ENCODE data around the gene SCLY. TPM values are rescaled to one million over a fixed set of nuclear protein-coding genes. Genes with fewer than 3 reads are reported as not detected.

SCLY gene
- polyA plus RNA-seq, 2 of the 4 experiments (the other 2 are of a cell fraction), result 19.0 to 28.3 TPM

GRCh38 chr2:238108423-238109183 is 47.8 kb downstream of the SCLY start:
- no peak for DNase-seq (ENCODE audit: low read depth in 1 of 2, low spot score in 1 of 2)
- ChIA-PET CTCF (interaction anchor here (1.1 to 1.5 kb wide), 2 partner anchors 12 to 250 kb away, joined by 3 to 4 read pairs; no protein-coding TSS in a partner anchor), POLR2A (interaction anchor here (1.4 kb wide), 1 partner anchor 48 kb away, joined by 3 read pairs; the partner anchor contains the start of gene SCLY)
- H3K9me3 ChIP-seq, result peaks cover 18% of the 10 kb centered on the region
- 84% methylated on average over 18 of the region's 19 CpGs for WGBS (ENCODE audit: missing lambda C conversion rate)
- H3K4me3 ChIP-seq, result no peak overlapping the region
- no peak for TF ChIP-seq HDAC2 (IDR thresholded peaks at IDR 0.05)
- FAIRE-seq, result no peak
- no peak overlapping the region for H3K4me2 ChIP-seq
- ATAC-seq, result 0 out of 6 replicates have a peak, but pooled peaks of 1 of the 2 experiments have one; percentile 15
- no peaks in the 10 kb centered on the region for H3K4me1 ChIP-seq
- H3K27ac ChIP-seq, result no peak overlapping the region

DNA sequence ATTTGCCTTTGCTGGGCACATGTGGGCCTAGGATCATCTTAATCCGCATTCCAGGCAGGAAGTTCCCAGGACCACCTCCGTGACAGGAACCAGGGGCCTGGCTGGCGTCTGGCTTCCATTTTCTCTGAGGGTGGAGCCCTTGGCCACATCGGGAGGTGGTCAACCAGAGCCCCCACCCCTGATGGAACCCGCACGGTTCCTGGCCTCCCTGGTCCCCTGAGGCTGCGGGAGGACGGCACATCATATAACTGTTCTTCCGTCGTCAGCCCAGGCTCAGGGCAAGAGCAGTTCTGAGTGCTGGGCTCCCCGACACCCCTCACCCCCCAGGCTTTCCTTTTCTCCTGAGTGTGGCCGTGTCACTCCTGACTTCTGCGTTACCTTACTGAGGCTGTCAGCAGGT is 52.8 kb downstream of the SCLY start:
- POLR2A ChIA-PET, result no interaction called here
- CTCF ChIA-PET, result no interaction called here
- H3K4me2 ChIP-seq, result no peak overlapping the region
- H3K4me1 ChIP-seq, result no peaks in the 10 kb centered on the region
- H3K9me3 ChIP-seq, result peaks cover 20% of the 10 kb centered on the region
- 80% methylated on average over 13 of the region's 13 CpGs for WGBS (ENCODE audit: missing lambda C conversion rate)
- FAIRE-seq (no peak), ATAC-seq (no peak), DNase-seq (ENCODE audit: low read depth in 1 of 2, low spot score in 1 of 2) (no peak)
- no peak overlapping the region for H3K27ac ChIP-seq
- TF ChIP-seq ZSCAN20 (CRISPR knock-in tag; IDR thresholded peaks at IDR 0.05) (no peak), POLR2AphosphoS2 (conservative IDR thresholded peaks at IDR 0.05; ENCODE audit: low read length) (no peak), CBX2 (IDR thresholded peaks at IDR 0.05; ENCODE audit: borderline replicate concordance, low read depth) (no peak), CTCF (IDR thresholded peaks at IDR 0.05) (no peak), FOSL2 (IDR thresholded peaks at IDR 0.05) (no peak), FOSL2 (CRISPR knock-in tag; IDR thresholded peaks at IDR 0.05) (no peak), SREBF2 (IDR thresholded peaks at IDR 0.05) (no peak), HES2 (IDR thresholded peaks at IDR 0.05) (no peak), MYC (IDR thresholded peaks at IDR 0.05; ENCODE audit: borderline replicate concordance, low read length) (no peak)
- TF ChIP-seq, protein P1, sequence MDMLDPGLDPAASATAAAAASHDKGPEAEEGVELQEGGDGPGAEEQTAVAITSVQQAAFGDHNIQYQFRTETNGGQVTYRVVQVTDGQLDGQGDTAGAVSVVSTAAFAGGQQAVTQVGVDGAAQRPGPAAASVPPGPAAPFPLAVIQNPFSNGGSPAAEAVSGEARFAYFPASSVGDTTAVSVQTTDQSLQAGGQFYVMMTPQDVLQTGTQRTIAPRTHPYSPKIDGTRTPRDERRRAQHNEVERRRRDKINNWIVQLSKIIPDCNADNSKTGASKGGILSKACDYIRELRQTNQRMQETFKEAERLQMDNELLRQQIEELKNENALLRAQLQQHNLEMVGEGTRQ (IDR thresholded peaks at IDR 0.05), result no peak
- TF ChIP-seq, protein P2, sequence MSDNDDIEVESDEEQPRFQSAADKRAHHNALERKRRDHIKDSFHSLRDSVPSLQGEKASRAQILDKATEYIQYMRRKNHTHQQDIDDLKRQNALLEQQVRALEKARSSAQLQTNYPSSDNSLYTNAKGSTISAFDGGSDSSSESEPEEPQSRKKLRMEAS (IDR thresholded peaks at IDR 0.05), result no peak
- H3K4me3 ChIP-seq, result no peak overlapping the region

DNA sequence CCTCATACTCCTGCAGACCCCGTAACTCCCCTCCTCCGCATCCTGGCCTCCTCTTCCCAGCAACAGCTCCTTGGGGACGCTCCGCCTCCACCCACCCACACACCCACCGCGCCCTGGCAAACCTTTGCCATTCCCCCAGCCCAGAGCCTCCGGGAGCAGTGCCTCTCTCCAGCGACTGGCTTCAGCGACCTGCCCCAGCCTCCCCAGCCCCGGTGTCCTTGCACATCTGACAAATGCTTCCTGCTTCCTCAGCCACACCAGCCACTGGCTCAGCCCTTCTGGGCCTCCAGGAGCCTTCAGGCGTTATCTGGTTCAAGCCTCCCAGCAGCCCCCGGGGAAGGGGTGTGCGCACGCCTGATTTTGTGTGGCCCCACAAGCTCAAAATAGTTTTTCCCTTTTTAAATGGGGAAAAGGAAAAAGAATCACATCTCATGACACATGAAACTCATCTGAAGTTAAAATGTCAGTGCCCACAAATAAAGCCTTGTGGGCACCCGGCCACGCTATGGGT is 53.6 kb downstream of the SCLY start:
- Histone ChIP-seq H3K4me3 (no peak overlapping the region), H3K4me2 (no peak overlapping the region), H3K4me1 (no peaks in the 10 kb centered on the region), H3K27ac (no peak overlapping the region), H3K9me3 (peaks cover 20% of the 10 kb centered on the region)
- no peak for DNase-seq (ENCODE audit: low read depth in 1 of 2, low spot score in 1 of 2)
- ATAC-seq, result no peak
- ChIA-PET POLR2A (no interaction called here), CTCF (interaction anchor here (0.7 to 1.4 kb wide), 3 partner anchors 10 to 106 kb away, joined by 3 read pairs; no protein-coding TSS in a partner anchor)
- no peak for FAIRE-seq
- 79% methylated on average over 16 of the region's 16 CpGs for WGBS (ENCODE audit: missing lambda C conversion rate)
- TF ChIP-seq BCL3 (IDR thresholded peaks at IDR 0.05) (no peak), EHF (CRISPR knock-in tag; IDR thresholded peaks at IDR 0.05) (no peak), HES2 (IDR thresholded peaks at IDR 0.05) (no peak), RCOR1 (IDR thresholded peaks at IDR 0.05; ENCODE audit: low read depth, low read length) (no peak), HEYL (CRISPR knock-in tag; IDR thresholded peaks at IDR 0.05) (no peak), POLR2A (IDR thresholded peaks at IDR 0.05; ENCODE audit: low read length) (no peak), HOXB13 (CRISPR knock-in tag; IDR thresholded peaks at IDR 0.05; ENCODE audit: low read depth) (no peak), ZNF302 (CRISPR knock-in tag; IDR thresholded peaks at IDR 0.05) (no peak), CHD2 (IDR thresholded peaks at IDR 0.05; ENCODE audit: low read length, partially characterized antibody) (no peak), FOSB (CRISPR knock-in tag; IDR thresholded peaks at IDR 0.05) (no peak), ZC3H11A (IDR thresholded peaks at IDR 0.05) (no peak), MAZ (IDR thresholded peaks at IDR 0.05; ENCODE audit: borderline replicate concordance, low read depth, low read length) (no peak), CHD4 (IDR thresholded peaks at IDR 0.05; ENCODE audit: borderline replicate concordance) (no peak), RARB (CRISPR knock-in tag; IDR thresholded peaks at IDR 0.05) (no peak)
- TF ChIP-seq, protein P3, sequence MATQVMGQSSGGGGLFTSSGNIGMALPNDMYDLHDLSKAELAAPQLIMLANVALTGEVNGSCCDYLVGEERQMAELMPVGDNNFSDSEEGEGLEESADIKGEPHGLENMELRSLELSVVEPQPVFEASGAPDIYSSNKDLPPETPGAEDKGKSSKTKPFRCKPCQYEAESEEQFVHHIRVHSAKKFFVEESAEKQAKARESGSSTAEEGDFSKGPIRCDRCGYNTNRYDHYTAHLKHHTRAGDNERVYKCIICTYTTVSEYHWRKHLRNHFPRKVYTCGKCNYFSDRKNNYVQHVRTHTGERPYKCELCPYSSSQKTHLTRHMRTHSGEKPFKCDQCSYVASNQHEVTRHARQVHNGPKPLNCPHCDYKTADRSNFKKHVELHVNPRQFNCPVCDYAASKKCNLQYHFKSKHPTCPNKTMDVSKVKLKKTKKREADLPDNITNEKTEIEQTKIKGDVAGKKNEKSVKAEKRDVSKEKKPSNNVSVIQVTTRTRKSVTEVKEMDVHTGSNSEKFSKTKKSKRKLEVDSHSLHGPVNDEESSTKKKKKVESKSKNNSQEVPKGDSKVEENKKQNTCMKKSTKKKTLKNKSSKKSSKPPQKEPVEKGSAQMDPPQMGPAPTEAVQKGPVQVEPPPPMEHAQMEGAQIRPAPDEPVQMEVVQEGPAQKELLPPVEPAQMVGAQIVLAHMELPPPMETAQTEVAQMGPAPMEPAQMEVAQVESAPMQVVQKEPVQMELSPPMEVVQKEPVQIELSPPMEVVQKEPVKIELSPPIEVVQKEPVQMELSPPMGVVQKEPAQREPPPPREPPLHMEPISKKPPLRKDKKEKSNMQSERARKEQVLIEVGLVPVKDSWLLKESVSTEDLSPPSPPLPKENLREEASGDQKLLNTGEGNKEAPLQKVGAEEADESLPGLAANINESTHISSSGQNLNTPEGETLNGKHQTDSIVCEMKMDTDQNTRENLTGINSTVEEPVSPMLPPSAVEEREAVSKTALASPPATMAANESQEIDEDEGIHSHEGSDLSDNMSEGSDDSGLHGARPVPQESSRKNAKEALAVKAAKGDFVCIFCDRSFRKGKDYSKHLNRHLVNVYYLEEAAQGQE (IDR thresholded peaks at IDR 0.05), result no peak
